ENCODE measurements around the gene PLD4.

PLD4 gene, protein sequence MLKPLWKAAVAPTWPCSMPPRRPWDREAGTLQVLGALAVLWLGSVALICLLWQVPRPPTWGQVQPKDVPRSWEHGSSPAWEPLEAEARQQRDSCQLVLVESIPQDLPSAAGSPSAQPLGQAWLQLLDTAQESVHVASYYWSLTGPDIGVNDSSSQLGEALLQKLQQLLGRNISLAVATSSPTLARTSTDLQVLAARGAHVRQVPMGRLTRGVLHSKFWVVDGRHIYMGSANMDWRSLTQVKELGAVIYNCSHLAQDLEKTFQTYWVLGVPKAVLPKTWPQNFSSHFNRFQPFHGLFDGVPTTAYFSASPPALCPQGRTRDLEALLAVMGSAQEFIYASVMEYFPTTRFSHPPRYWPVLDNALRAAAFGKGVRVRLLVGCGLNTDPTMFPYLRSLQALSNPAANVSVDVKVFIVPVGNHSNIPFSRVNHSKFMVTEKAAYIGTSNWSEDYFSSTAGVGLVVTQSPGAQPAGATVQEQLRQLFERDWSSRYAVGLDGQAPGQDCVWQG

DNA sequence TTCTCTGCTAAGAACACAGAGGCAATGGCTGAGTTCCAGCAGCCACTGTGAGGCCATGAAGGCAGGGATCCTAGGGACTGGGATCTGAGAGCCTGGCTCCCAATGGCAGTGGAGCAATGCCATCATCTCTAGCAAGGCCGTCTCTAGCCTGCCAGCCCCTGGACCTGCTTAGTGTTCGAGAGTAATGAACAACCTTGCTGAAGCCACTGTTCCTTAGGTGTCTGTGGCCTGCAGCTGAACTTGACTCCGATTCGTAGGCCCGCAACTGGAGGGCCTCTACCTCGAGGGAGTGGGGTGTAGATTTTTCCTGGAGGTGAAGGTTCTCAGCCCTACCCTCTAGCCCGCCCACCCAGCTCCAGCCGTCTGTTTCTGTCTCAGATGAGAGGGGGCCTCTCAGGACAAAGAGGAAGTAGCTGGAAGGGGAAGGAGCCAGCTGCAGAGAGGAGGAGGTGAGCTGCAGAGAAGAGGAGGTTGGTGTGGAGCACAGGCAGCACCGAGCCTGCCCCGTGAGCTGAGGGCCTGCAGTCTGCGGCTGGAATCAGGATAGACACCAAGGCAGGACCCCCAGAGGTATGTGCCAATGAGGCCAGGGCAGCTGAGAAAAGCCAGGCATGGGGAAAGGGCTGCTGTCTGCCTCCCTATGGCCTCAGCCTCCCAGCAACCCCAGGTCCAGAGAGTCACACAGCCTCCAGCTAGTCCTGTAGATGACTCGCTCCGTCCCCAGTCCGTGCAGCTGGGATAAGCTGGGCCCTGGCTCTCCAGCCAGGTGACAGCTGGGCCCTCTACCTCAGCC is at the start of gene PLD4:
PLD4 (plus strand) TSS at position 459 of the 793 bp plus-strand sequence. CDS start 2,262 bp downstream, outside the sequence.
- no peak within 1 kb of the TSS for H3K27ac ChIP-seq (ENCODE audit: low read length)
- no peaks in the 10 kb centered on the region; the same call in 1 of the 2 replicates for H3K9me3 ChIP-seq (ENCODE audit: insufficient read depth, low read depth, low read length)
- H3K4me3 ChIP-seq (ENCODE audit: low read length), result no peak within 1 kb of the TSS
- peaks cover 4% of the 10 kb centered on the region; the same call in 1 of the 2 replicates for H3K27me3 ChIP-seq (ENCODE audit: insufficient read depth, low read length)
- no peak within 1 kb of the TSS for H3K9ac ChIP-seq (ENCODE audit: low read depth, low read length)
- H3K36me3 ChIP-seq (ENCODE audit: insufficient read depth, low read depth, low read length), result no peaks in the 10 kb centered on the region
- no peaks in the 10 kb centered on the region for H3K4me1 ChIP-seq (ENCODE audit: insufficient read depth, low read length)

DNA sequence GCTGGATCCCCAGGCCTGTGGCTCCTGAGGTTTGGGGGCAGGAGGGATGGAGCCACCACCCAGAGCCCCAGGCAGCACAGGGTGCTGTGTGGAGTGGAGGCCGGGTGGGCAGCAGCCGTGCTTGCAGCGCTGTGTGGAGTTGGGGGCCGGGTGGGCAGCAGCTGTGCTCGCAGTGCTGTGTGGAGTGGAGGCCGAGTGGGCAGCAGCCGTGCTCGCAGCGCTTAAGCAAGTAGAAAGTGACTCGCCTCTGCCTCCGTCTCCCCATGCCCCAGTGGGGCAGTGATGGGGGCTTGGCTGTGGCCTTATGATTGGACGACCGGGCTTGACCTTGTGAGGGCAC is 49.3 kb upstream of the PLD4 start:
- Histone ChIP-seq H3K9me3 (ENCODE audit: insufficient read depth, low read depth, low read length) (no peaks in the 10 kb centered on the region), H3K36me3 (ENCODE audit: insufficient read depth, low read depth, low read length) (peaks cover under 1% of the 10 kb centered on the region; the same call in 1 of the 2 replicates), H3K27me3 (ENCODE audit: insufficient read depth, low read length) (no peaks in the 10 kb centered on the region), H3K4me3 (ENCODE audit: low read length) (no peak overlapping the region), H3K4me1 (ENCODE audit: insufficient read depth, low read length) (peaks cover 4% of the 10 kb centered on the region; the same call in 1 of the 2 replicates), H3K9ac (ENCODE audit: low read depth, low read length) (no peak overlapping the region), H3K27ac (ENCODE audit: low read length) (no peak overlapping the region)

DNA sequence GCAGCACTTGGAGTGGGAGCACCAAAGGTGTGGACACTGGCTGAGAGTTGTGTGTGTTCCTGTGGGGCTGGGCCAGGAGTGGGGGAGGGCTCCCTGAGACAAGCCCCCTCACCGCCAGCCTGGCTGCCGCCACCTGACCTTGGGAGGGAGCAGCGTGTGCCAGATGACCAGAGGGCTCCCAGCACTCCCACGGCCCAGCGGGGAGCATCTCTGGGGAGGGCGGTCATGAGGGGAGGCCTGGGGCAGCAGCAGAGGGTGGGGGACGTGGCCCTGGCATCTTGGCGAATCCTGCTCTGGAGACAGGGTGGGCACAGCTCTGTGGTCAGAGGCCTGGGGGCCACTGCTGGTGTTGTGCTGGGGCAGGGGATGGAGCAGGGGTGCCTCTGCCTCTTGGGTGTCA is 48.9 kb upstream of the PLD4 start:
- no peaks in the 10 kb centered on the region for H3K9me3 ChIP-seq (ENCODE audit: insufficient read depth, low read depth, low read length)
- H3K9ac ChIP-seq (ENCODE audit: low read depth, low read length), result no peak overlapping the region
- H3K4me1 ChIP-seq (ENCODE audit: insufficient read depth, low read length), result peaks cover 4% of the 10 kb centered on the region; the same call in 1 of the 2 replicates
- no peak overlapping the region for H3K4me3 ChIP-seq (ENCODE audit: low read length)
- no peak overlapping the region for H3K27ac ChIP-seq (ENCODE audit: low read length)
- peaks cover 5% of the 10 kb centered on the region; the same call in 1 of the 2 replicates for H3K36me3 ChIP-seq (ENCODE audit: insufficient read depth, low read depth, low read length)
- H3K27me3 ChIP-seq (ENCODE audit: insufficient read depth, low read length), result no peaks in the 10 kb centered on the region

DNA sequence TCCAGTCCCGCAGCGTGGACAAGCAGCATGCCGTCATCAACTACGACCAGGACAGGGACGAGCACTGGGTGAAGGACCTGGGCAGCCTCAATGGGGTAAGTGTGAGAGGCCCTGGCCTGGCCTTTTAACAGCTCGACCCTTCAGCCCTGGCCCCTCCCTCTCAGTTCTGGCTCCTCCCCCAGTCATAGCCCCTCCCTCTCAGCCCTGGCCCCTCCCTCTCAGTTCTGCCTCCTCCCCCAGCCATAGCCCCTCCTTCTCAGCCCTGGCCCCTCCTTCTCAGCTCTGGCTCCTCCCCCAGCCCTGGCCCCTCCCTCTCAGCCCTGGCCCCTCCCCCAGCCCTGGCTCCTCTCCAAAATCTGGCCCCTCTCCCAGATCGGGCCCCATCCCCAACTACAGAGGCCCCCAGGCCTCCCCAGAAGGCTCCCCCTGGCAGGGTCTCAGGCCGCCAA is 48.4 kb upstream of the PLD4 start:
- H3K27me3 ChIP-seq (ENCODE audit: insufficient read depth, low read length), result no peaks in the 10 kb centered on the region
- no peaks in the 10 kb centered on the region for H3K9me3 ChIP-seq (ENCODE audit: insufficient read depth, low read depth, low read length)
- H3K36me3 ChIP-seq (ENCODE audit: insufficient read depth, low read depth, low read length), result peaks cover 5% of the 10 kb centered on the region; the same call in 1 of the 2 replicates
- no peak overlapping the region for H3K27ac ChIP-seq (ENCODE audit: low read length)
- no peak overlapping the region for H3K9ac ChIP-seq (ENCODE audit: low read depth, low read length)
- H3K4me1 ChIP-seq (ENCODE audit: insufficient read depth, low read length), result peaks cover 4% of the 10 kb centered on the region; the same call in 1 of the 2 replicates
- no peak overlapping the region for H3K4me3 ChIP-seq (ENCODE audit: low read length)

DNA sequence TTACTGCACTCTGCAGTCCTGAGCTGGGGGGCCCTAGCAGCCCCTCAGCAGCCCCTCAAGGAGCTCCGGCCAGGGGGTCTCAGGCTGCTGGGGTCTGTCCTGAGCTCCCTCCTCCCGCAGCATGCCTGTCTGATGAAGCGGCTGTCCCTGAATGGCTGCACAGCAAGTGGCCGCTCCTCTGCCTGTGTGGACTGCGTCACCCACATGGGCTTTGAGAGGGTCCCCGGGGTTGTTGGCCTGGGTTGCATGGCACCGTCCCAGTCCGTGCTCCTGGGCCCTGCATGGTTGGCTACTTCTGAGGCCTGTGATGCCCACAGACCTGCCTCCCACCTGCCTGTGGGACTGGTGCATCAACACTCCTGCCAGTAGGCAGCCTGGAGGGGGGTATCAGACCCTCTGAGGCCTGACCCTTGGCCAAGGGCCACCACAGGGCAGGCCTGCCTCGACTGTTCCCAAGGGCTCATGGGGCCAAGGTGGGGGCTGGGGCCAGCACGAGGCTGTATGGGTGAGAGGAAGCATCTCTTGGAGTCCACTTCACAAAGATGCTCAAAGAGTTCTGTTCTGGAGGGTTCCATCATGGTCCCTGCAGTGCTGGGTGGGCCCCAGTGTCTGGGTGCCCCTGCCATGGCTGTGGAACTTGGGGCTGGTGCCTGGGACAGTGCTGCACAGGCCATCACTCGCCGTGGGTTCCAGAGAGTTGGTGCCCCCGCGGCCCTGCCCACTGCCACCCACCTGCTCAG is 47.4 kb upstream of the PLD4 start:
- Histone ChIP-seq H3K9ac (ENCODE audit: low read depth, low read length) (no peak overlapping the region), H3K9me3 (ENCODE audit: insufficient read depth, low read depth, low read length) (no peaks in the 10 kb centered on the region), H3K27me3 (ENCODE audit: insufficient read depth, low read length) (no peaks in the 10 kb centered on the region), H3K27ac (ENCODE audit: low read length) (no peak overlapping the region), H3K4me3 (ENCODE audit: low read length) (no peak overlapping the region), H3K36me3 (ENCODE audit: insufficient read depth, low read depth, low read length) (peaks cover 5% of the 10 kb centered on the region; the same call in 1 of the 2 replicates), H3K4me1 (ENCODE audit: insufficient read depth, low read length) (peaks cover 4% of the 10 kb centered on the region; the same call in 1 of the 2 replicates)

DNA sequence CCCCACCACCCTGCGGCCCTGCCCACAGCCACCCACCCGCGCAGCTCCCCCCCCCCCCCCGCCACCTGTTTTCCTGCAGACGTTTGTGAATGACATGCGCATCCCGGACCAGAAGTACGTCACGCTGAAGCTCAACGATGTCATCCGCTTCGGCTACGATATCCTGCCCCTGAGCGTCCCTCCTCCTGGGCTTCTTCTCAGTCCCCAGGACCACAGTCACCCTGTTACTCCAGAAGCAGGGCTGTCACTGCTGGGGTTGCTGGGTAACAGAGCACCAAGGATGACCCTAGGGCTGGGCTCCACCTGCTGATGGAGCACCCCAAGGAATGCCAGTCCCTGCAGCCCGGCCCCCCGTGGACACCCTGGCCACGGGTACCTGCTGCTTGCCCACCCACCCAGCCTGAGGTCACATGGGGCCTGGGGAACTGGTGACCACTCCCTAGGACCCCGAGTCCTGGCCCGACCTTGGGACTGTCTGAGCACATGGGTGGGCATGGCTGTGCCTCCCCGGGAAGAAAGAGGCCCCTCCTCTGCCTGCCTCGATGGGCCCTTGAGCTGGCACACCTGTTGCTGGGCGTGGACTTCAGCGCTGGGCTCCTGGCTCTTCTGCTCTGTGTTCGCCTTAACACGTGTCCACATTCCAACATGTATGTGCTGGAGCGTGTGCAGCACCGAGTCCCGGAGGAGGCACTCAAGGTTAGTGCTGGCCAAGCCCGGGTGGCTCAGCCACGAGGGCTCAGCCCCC is 46.7 kb upstream of the PLD4 start:
- H3K27me3 ChIP-seq (ENCODE audit: insufficient read depth, low read length), result no peaks in the 10 kb centered on the region
- peaks cover 5% of the 10 kb centered on the region; the same call in 1 of the 2 replicates for H3K36me3 ChIP-seq (ENCODE audit: insufficient read depth, low read depth, low read length)
- no peak overlapping the region for H3K9ac ChIP-seq (ENCODE audit: low read depth, low read length)
- peaks cover 4% of the 10 kb centered on the region; the same call in 1 of the 2 replicates for H3K4me1 ChIP-seq (ENCODE audit: insufficient read depth, low read length)
- no peaks in the 10 kb centered on the region for H3K9me3 ChIP-seq (ENCODE audit: insufficient read depth, low read depth, low read length)
- no peak overlapping the region for H3K4me3 ChIP-seq (ENCODE audit: low read length)
- H3K27ac ChIP-seq (ENCODE audit: low read length), result no peak overlapping the region

DNA sequence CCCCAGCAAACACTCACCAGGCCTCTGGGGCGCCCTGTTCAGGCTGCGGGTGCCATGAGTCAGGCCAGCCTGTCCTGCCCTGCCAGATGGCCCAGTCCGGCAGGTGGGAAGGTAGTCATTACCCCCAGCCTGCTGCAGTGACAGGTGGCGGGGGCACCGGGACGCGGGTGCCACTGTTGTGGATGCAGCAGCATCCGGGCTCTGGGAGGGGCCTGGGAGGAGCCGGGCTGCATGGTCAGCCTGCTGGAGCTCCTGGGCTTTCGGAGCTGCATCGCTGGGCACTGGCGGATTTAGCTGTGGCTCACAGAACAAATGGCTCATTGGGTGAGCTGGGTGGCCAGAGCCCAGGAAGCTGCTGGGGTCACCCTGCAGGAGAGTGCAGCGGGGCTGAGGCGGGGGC is 46.1 kb upstream of the PLD4 start:
- Histone ChIP-seq H3K4me3 (ENCODE audit: low read length) (no peak overlapping the region), H3K9me3 (ENCODE audit: insufficient read depth, low read depth, low read length) (no peaks in the 10 kb centered on the region), H3K27ac (ENCODE audit: low read length) (no peak overlapping the region), H3K36me3 (ENCODE audit: insufficient read depth, low read depth, low read length) (peaks cover 5% of the 10 kb centered on the region; the same call in 1 of the 2 replicates), H3K9ac (ENCODE audit: low read depth, low read length) (no peak overlapping the region), H3K4me1 (ENCODE audit: insufficient read depth, low read length) (no peaks in the 10 kb centered on the region), H3K27me3 (ENCODE audit: insufficient read depth, low read length) (no peaks in the 10 kb centered on the region)

DNA sequence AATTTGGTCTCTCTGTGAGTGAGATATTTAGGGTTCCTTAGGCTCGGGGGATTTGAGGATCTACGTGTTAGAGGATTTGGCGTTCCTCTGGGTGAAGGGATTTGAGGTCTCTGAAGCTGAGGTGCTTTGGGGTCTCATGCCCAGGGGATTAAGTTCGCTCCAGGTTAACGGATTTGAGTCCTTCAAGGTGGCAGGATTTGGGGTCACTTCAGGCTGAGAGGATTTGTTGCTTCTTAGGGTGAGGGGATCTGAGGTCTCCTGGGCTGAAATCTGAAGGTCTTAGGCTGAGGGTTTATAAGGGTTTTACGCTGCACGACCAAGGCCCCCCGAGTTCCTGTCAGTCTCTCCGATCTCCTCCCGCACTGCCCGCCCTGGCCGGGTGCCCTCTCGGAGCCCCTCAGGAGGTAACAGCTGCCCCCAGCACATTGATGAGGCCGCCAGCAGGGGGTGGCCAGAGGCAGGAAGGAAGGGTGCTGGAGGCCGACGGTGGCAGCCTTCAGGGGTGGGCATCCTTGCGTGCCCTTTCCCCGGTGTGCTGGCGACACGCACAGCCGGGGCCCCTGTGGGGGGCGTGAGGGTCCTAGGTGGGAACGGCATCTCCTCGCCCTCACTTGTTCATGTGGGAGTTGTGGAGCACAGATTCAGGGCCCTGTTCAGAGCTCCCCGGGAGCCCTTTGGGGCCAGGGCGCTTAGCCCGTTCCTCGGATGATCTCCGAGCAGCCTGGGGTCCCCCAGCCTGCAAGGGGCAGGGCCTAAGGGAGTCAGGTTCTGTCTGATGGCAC is 45.3 kb upstream of the PLD4 start:
- H3K27me3 ChIP-seq (ENCODE audit: insufficient read depth, low read length), result no peaks in the 10 kb centered on the region
- H3K27ac ChIP-seq (ENCODE audit: low read length), result no peak overlapping the region
- no peak overlapping the region for H3K9ac ChIP-seq (ENCODE audit: low read depth, low read length)
- peaks cover 5% of the 10 kb centered on the region; the same call in 1 of the 2 replicates for H3K36me3 ChIP-seq (ENCODE audit: insufficient read depth, low read depth, low read length)
- no peak overlapping the region for H3K4me3 ChIP-seq (ENCODE audit: low read length)
- H3K9me3 ChIP-seq (ENCODE audit: insufficient read depth, low read depth, low read length), result no peaks in the 10 kb centered on the region
- H3K4me1 ChIP-seq (ENCODE audit: insufficient read depth, low read length), result no peaks in the 10 kb centered on the region

DNA sequence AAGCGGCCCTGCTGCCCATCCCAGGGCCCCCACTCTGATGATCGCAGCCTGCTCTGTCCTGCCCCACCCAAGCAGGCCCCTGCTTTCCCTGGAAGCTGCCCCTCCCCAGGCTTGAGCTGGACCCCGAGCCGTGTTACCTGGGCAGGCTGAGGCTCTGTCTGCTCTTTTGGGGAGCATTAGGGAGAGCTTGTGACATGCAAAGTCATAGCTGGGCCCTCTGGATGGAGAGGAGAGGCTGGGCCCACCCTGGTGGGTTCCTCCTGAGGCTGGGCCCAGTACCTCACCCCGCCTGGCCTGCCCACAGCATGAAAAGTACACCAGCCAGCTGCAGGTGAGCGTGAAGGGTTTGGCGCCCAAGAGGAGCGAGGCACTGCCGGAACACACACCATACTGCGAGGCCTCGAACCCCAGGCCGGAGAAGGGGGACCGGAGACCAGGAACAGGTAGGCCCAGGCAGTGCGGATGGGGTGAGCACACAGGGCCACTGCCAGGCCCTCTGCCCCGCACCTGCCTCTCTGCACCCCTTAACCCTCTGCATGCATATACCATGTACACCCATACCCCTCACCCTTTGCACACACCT is 44.6 kb upstream of the PLD4 start:
- Histone ChIP-seq H3K4me1 (ENCODE audit: insufficient read depth, low read length) (no peaks in the 10 kb centered on the region), H3K4me3 (ENCODE audit: low read length) (no peak overlapping the region), H3K27me3 (ENCODE audit: insufficient read depth, low read length) (no peaks in the 10 kb centered on the region), H3K9me3 (ENCODE audit: insufficient read depth, low read depth, low read length) (no peaks in the 10 kb centered on the region), H3K9ac (ENCODE audit: low read depth, low read length) (no peak overlapping the region), H3K27ac (ENCODE audit: low read length) (no peak overlapping the region), H3K36me3 (ENCODE audit: insufficient read depth, low read depth, low read length) (peaks cover 5% of the 10 kb centered on the region; the same call in 1 of the 2 replicates)

Measured in iPS-20b (cell line).